GM12865 (cell line): Measurements from ENCODE around the gene ZBTB7C.

Experiments
- DNase-seq: peaks from one replicate; pipeline ENCODE4 v3.0.0; 2010; ENCODE audit warnings: low read depth
- H3K4me3 ChIP-seq: 2 replicates; pipeline ENCODE4 v1.5.1; 2011; ENCODE audit warnings: mild to moderate bottlenecking, low read depth, low read length, control low read depth
- CTCF ChIP-seq: IDR thresholded peaks from 2 replicates; pipeline ENCODE4 v1.5.1; 2011; ENCODE audit warnings: low read length, control low read depth, low read depth, inconsistent platforms; ENCODE audit not compliant: insufficient read depth; ENCODE audit errors: missing control alignments

ZBTB7C gene

GRCh38 chr18:48190994-48191393 lies 218.2 kb downstream of the ZBTB7C start:
- DNase-seq = no peak
- no peak overlapping the region for H3K4me3 ChIP-seq
- TF ChIP-seq CTCF = no peak

GRCh38 chr18:48188609-48189008 lies 220.6 kb downstream of the ZBTB7C start:
- no peak for TF ChIP-seq CTCF
- no peak for DNase-seq
- H3K4me3 ChIP-seq = no peak overlapping the region

GRCh38 chr18:48186861-48187260 lies 222.3 kb downstream of the ZBTB7C start:
- no peak overlapping the region for H3K4me3 ChIP-seq
- DNase-seq = no peak
- TF ChIP-seq CTCF = no peak

- no peak for TF ChIP-seq CTCF
- DNase-seq = no peak
- no peak overlapping the region for H3K4me3 ChIP-seq
Measured at GRCh38 chr18:48186131-48186766, 222.9 kb downstream of the ZBTB7C start.

- no peak for TF ChIP-seq CTCF
- no peak for DNase-seq
Measured at GRCh38 chr18:48184118-48184517, 225.1 kb downstream of the ZBTB7C start.

GRCh38 chr18:48183613-48184012 lies 225.6 kb downstream of the ZBTB7C start:
- no peak overlapping the region for H3K4me3 ChIP-seq
- TF ChIP-seq CTCF = no peak
- no peak for DNase-seq

More at GRCh38 chr18:48184118-48184517, 225.1 kb downstream of the ZBTB7C start:
- H3K4me3 ChIP-seq = no peak overlapping the region

- DNase-seq = no peak
- H3K4me3 ChIP-seq = no peak overlapping the region
- no peak for TF ChIP-seq CTCF
Measured at GRCh38 chr18:48182779-48183178, 226.4 kb downstream of the ZBTB7C start.
